Central memory CD8-positive, alpha-beta T cell (primary cell): ENCODE measurements around the gene FHOD3.

Source experiments
- ATAC-seq: fragments of 150-1000 bp; cut with Tn5 transposase; replicated peaks from 2 replicates; pipeline ENCODE4 v1.10.0; 2022; ENCODE audit warnings: mild to moderate bottlenecking, moderate FRiP score, moderate number of reproducible peaks; ENCODE audit not compliant: poor library complexity, severe bottlenecking; ENCODE audit errors: extremely low read depth
- DNase-seq, 2 donors: peaks; one replicate each; pipeline ENCODE4 v3.0.0; 2021; ENCODE audit warnings: low spot score in 2 of 2
- H3K27ac Mint-ChIP-seq: one replicate; pipeline ENCODE4 v1.8.0; 2022; ENCODE audit warnings: low read depth, mild to moderate bottlenecking, moderate library complexity, mixed read lengths
- H3K27me3 Mint-ChIP-seq: one replicate; pipeline ENCODE4 v1.8.0; 2022; ENCODE audit warnings: mixed read lengths
- H3K36me3 Mint-ChIP-seq: one replicate; pipeline ENCODE4 v1.8.0; 2022; ENCODE audit warnings: mild to moderate bottlenecking, moderate library complexity, mixed read lengths; ENCODE audit not compliant: insufficient read depth
- H3K4me1 Mint-ChIP-seq: one replicate; pipeline ENCODE4 v1.8.0; 2022; ENCODE audit warnings: mixed read lengths
- H3K4me3 Mint-ChIP-seq: one replicate; pipeline ENCODE4 v1.8.0; 2022; ENCODE audit warnings: mild to moderate bottlenecking, moderate library complexity, mixed read lengths
- H3K9me3 Mint-ChIP-seq: one replicate; pipeline ENCODE4 v1.8.0; 2022; ENCODE audit warnings: mixed read lengths

Gene FHOD3

GRCh38 chr18:36477776-36478175 is 180.3 kb downstream of the FHOD3 start:
- Mint-ChIP-seq H3K4me1 (no peaks in the 10 kb centered on the region), H3K4me3 (no peak overlapping the region), H3K27me3 (peaks cover 10% of the 10 kb centered on the region), H3K9me3 (no peaks in the 10 kb centered on the region), H3K27ac (no peak overlapping the region), H3K36me3 (no peaks in the 10 kb centered on the region)
- ATAC-seq (no peak), DNase-seq (no peak)

GRCh38 chr18:36481201-36481657 is 183.7 kb downstream of the FHOD3 start:
- DNase-seq, result no peak
- Mint-ChIP-seq H3K9me3 (no peaks in the 10 kb centered on the region), H3K4me1 (no peaks in the 10 kb centered on the region), H3K36me3 (no peaks in the 10 kb centered on the region), H3K27me3 (peaks cover 2% of the 10 kb centered on the region), H3K4me3 (no peak overlapping the region), H3K27ac (no peak overlapping the region)
- ATAC-seq, result no peak

DNA sequence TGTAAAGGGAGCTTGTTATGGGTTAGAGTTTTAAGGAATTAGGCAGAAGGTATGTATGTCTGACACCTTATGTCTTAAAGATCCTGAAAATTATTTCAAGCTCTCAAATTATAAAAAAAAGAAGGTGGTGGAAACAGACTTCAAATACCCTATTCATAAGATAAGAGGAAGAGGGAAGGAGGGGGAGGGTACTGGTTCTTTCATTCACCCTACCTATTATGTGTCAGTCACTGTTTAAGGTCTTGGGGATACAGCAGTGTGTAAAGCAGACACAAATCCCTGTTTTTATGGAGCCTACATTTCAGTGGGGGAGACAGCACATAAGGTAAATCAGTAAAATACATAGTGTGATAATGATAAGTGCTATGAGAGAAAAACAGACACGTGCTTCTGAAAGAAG is 184.4 kb downstream of the FHOD3 start:
- Mint-ChIP-seq H3K9me3 (no peaks in the 10 kb centered on the region), H3K27ac (no peak overlapping the region), H3K36me3 (no peaks in the 10 kb centered on the region), H3K27me3 (peaks cover 9% of the 10 kb centered on the region), H3K4me3 (no peak overlapping the region), H3K4me1 (no peaks in the 10 kb centered on the region)
- ATAC-seq (no peak), DNase-seq (no peak)

GRCh38 chr18:36484591-36484990 is 187.1 kb downstream of the FHOD3 start:
- no peak for ATAC-seq
- Mint-ChIP-seq H3K27me3 (peaks cover 26% of the 10 kb centered on the region), H3K4me3 (no peak overlapping the region), H3K36me3 (no peaks in the 10 kb centered on the region), H3K4me1 (no peaks in the 10 kb centered on the region), H3K27ac (no peak overlapping the region), H3K9me3 (no peaks in the 10 kb centered on the region)
- DNase-seq, result no peak

DNA sequence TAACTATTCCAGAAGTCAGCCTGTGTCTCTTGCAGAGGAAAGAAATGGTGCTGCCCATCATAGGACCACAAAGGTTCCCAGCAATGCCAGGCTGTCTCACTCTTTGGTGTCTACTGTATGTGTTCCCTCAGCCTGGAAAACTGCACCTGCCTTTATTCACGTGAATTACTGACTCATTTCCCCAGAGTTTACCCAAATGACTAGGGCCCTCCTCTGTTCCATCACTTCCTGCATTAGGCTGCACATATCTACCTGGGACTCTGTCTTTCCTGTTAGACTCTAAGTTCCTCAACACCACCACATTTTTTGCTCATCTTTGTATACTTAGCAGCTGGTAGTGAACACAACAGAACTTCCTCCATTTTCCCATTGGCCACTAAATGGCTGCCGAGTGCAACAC is 188.3 kb downstream of the FHOD3 start:
- Mint-ChIP-seq H3K36me3 (no peaks in the 10 kb centered on the region), H3K9me3 (no peaks in the 10 kb centered on the region), H3K27ac (no peak overlapping the region), H3K4me1 (no peaks in the 10 kb centered on the region), H3K27me3 (peaks cover 30% of the 10 kb centered on the region), H3K4me3 (no peak overlapping the region)
- ATAC-seq, result no peak
- DNase-seq, result no peak

DNA sequence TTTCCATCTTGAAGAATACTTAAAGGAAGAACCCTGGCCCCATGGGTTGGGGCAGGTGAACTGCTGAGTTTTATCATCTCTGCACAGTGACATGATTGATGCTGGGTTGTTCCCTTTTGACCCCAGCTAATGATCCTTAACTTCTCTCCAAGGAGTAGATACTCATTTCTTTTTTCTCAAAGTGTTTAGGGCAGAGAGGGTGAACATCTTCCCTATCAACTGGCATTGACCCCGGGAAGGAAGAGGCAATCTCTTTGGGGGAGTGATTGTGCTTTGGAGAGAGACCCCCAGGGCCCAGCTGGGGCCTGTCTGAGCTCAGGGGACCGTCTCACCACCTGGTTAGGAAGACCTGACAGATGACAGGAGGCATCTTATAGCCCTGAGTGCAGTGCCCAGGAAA is 190.6 kb downstream of the FHOD3 start:
- ATAC-seq, result no peak
- Mint-ChIP-seq H3K4me1 (no peaks in the 10 kb centered on the region), H3K9me3 (no peaks in the 10 kb centered on the region), H3K4me3 (no peak overlapping the region), H3K27me3 (peaks cover 45% of the 10 kb centered on the region), H3K36me3 (peaks cover 1% of the 10 kb centered on the region), H3K27ac (no peak overlapping the region)
- no peak for DNase-seq

GRCh38 chr18:36490897-36491296 is 193.4 kb downstream of the FHOD3 start:
- Mint-ChIP-seq H3K9me3 (no peaks in the 10 kb centered on the region), H3K4me3 (no peak overlapping the region), H3K27me3 (peaks cover 45% of the 10 kb centered on the region), H3K4me1 (no peaks in the 10 kb centered on the region), H3K36me3 (peaks cover 1% of the 10 kb centered on the region), H3K27ac (no peak overlapping the region)
- DNase-seq (no peak), ATAC-seq (no peak)

- no peak for DNase-seq
These were observed 195.3 kb downstream of the FHOD3 start for GRCh38 chr18:36492604-36493329.

GRCh38 chr18:36493349-36494159 is 196.0 kb downstream of the FHOD3 start:
- H3K27ac Mint-ChIP-seq, result no peak overlapping the region
- DNase-seq (no peak), ATAC-seq (no peak)
- peaks cover 28% of the 10 kb centered on the region for H3K27me3 Mint-ChIP-seq
- peaks cover 1% of the 10 kb centered on the region for H3K36me3 Mint-ChIP-seq
- no peaks in the 10 kb centered on the region for H3K4me1 Mint-ChIP-seq
- H3K9me3 Mint-ChIP-seq, result no peaks in the 10 kb centered on the region
- no peak overlapping the region for H3K4me3 Mint-ChIP-seq

More at GRCh38 chr18:36492604-36493329, 195.3 kb downstream of the FHOD3 start:
- no peaks in the 10 kb centered on the region for H3K9me3 Mint-ChIP-seq
- no peaks in the 10 kb centered on the region for H3K4me1 Mint-ChIP-seq
- no peak for ATAC-seq
- peaks cover 1% of the 10 kb centered on the region for H3K36me3 Mint-ChIP-seq
- H3K4me3 Mint-ChIP-seq, result no peak overlapping the region
- H3K27me3 Mint-ChIP-seq, result peaks cover 32% of the 10 kb centered on the region
- H3K27ac Mint-ChIP-seq, result no peak overlapping the region

GRCh38 chr18:36494160-36494437 is 196.6 kb downstream of the FHOD3 start:
- DNase-seq (no peak), ATAC-seq (no peak)
- peaks cover 1% of the 10 kb centered on the region for H3K36me3 Mint-ChIP-seq
- H3K4me3 Mint-ChIP-seq, result no peak overlapping the region
- no peaks in the 10 kb centered on the region for H3K4me1 Mint-ChIP-seq
- no peaks in the 10 kb centered on the region for H3K9me3 Mint-ChIP-seq
- no peak overlapping the region for H3K27ac Mint-ChIP-seq
- H3K27me3 Mint-ChIP-seq, result peaks cover 22% of the 10 kb centered on the region

- Mint-ChIP-seq H3K27ac (no peak overlapping the region), H3K9me3 (no peaks in the 10 kb centered on the region), H3K36me3 (peaks cover 1% of the 10 kb centered on the region), H3K27me3 (peaks cover 12% of the 10 kb centered on the region), H3K4me1 (no peaks in the 10 kb centered on the region), H3K4me3 (no peak overlapping the region)
- ATAC-seq, result no peak
- DNase-seq, result no peak
These were observed 198.5 kb downstream of the FHOD3 start for GRCh38 chr18:36496022-36496421.

GRCh38 chr18:36499938-36500337 is 202.4 kb downstream of the FHOD3 start:
- Mint-ChIP-seq H3K4me1 (no peaks in the 10 kb centered on the region), H3K36me3 (no peaks in the 10 kb centered on the region), H3K4me3 (no peak overlapping the region), H3K27ac (no peak overlapping the region), H3K27me3 (no peaks in the 10 kb centered on the region), H3K9me3 (no peaks in the 10 kb centered on the region)
- DNase-seq (no peak), ATAC-seq (no peak)

DNA sequence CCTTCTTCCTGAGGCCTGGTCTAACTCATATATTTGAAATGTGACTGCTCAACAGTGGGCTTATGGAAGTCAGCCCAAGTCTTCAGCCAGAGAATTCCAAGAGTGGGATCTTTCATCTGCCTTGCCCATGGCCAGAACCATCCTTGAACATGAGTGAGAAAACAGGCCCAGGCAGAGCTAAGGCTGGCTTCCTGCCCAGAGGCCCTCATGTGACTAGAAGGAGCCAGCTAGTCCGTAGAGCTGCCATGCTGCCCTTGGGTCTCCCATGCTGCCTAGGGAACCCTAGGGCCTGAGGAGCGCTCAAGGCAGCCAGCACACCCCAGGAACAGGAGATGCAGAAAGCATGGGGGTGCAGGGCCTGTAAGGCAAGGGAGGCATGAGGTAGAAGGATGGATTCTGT is 203.6 kb downstream of the FHOD3 start:
- DNase-seq (no peak), ATAC-seq (no peak)
- no peaks in the 10 kb centered on the region for H3K27me3 Mint-ChIP-seq
- no peak overlapping the region for H3K27ac Mint-ChIP-seq
- H3K9me3 Mint-ChIP-seq, result no peaks in the 10 kb centered on the region
- H3K36me3 Mint-ChIP-seq, result no peaks in the 10 kb centered on the region
- H3K4me3 Mint-ChIP-seq, result no peak overlapping the region
- H3K4me1 Mint-ChIP-seq, result no peaks in the 10 kb centered on the region
